ENCODE data around the gene DICER1.

The DICER1 gene

GRCh38 chr14:95192311-95192710 lies 35.0 kb upstream of the DICER1 start:
- DNase-seq (ENCODE audit: low spot score in 2 of 2), result no peak
- Mint-ChIP-seq H3K27ac (ENCODE audit: low read depth) (no peak overlapping the region), H3K27me3 (peaks cover 49% of the 10 kb centered on the region), H3K4me3 (no peak overlapping the region), H3K9me3 (no peaks in the 10 kb centered on the region), H3K4me1 (peaks cover 5% of the 10 kb centered on the region), H3K36me3 (ENCODE audit: insufficient read depth) (peaks cover 4% of the 10 kb centered on the region)
- no peak for ATAC-seq (replicated peaks; ENCODE audit: extremely low read depth, poor library complexity, severe bottlenecking)

- ATAC-seq (replicated peaks; ENCODE audit: extremely low read depth, poor library complexity, severe bottlenecking) (no peak), DNase-seq (ENCODE audit: low spot score in 2 of 2) (no peak)
- H3K4me1 Mint-ChIP-seq, result peaks cover 5% of the 10 kb centered on the region
- no peak overlapping the region for H3K27ac Mint-ChIP-seq (ENCODE audit: low read depth)
- H3K27me3 Mint-ChIP-seq, result peaks cover 49% of the 10 kb centered on the region
- no peaks in the 10 kb centered on the region for H3K9me3 Mint-ChIP-seq
- no peak overlapping the region for H3K4me3 Mint-ChIP-seq
- peaks cover 4% of the 10 kb centered on the region for H3K36me3 Mint-ChIP-seq (ENCODE audit: insufficient read depth)
Measured at GRCh38 chr14:95191445-95192199, 34.3 kb upstream of the DICER1 start.

- ATAC-seq (replicated peaks; ENCODE audit: extremely low read depth, poor library complexity, severe bottlenecking) (no peak), DNase-seq (ENCODE audit: low spot score in 2 of 2) (no peak)
- H3K4me3 Mint-ChIP-seq, result no peak overlapping the region
- peaks cover 51% of the 10 kb centered on the region for H3K27me3 Mint-ChIP-seq
- no peak overlapping the region for H3K27ac Mint-ChIP-seq (ENCODE audit: low read depth)
- H3K9me3 Mint-ChIP-seq, result no peaks in the 10 kb centered on the region
- H3K4me1 Mint-ChIP-seq, result no peaks in the 10 kb centered on the region
- H3K36me3 Mint-ChIP-seq (ENCODE audit: insufficient read depth), result peaks cover 4% of the 10 kb centered on the region
Measured at GRCh38 chr14:95190857-95191256, 33.5 kb upstream of the DICER1 start.

DNA sequence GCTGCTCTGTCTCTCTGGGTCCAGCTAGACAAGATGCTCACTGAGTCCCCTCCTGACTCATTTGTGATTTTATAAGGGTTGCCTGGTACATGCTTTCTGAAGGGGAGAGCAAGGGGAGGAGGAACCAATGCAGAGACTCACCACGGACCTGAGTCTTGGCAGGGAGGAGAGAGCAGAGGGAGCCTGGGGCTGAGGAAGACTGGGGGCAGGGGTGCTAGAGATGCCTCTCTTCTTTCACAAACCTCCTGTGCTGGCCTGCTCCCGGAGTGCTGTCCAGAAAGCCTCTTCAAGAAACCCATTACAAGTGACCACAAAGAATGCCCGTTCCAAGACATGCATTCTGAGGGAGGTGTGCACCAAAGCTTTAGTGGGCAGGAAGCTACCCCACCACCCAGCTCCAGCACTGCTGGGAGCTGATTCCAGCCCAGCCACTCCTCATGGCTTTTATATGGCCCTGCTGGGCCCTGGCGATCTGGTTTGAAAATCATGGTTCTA lies 33.1 kb upstream of the DICER1 start:
- ATAC-seq (replicated peaks; ENCODE audit: extremely low read depth, poor library complexity, severe bottlenecking) (no peak), DNase-seq (ENCODE audit: low spot score in 2 of 2) (no peak)
- H3K27me3 Mint-ChIP-seq, result peaks cover 55% of the 10 kb centered on the region
- H3K4me3 Mint-ChIP-seq, result no peak overlapping the region
- no peaks in the 10 kb centered on the region for H3K9me3 Mint-ChIP-seq
- H3K4me1 Mint-ChIP-seq, result no peaks in the 10 kb centered on the region
- H3K27ac Mint-ChIP-seq (ENCODE audit: low read depth), result no peak overlapping the region
- peaks cover 4% of the 10 kb centered on the region for H3K36me3 Mint-ChIP-seq (ENCODE audit: insufficient read depth)

GRCh38 chr14:95189367-95190132 lies 32.2 kb upstream of the DICER1 start:
- H3K4me1 Mint-ChIP-seq, result no peaks in the 10 kb centered on the region
- peaks cover 64% of the 10 kb centered on the region for H3K27me3 Mint-ChIP-seq
- no peak overlapping the region for H3K4me3 Mint-ChIP-seq
- peaks cover 4% of the 10 kb centered on the region for H3K36me3 Mint-ChIP-seq (ENCODE audit: insufficient read depth)
- H3K9me3 Mint-ChIP-seq, result no peaks in the 10 kb centered on the region
- DNase-seq (ENCODE audit: low spot score in 2 of 2), result no peak
- no peak for ATAC-seq (replicated peaks; ENCODE audit: extremely low read depth, poor library complexity, severe bottlenecking)
- no peak overlapping the region for H3K27ac Mint-ChIP-seq (ENCODE audit: low read depth)

- no peaks in the 10 kb centered on the region for H3K4me1 Mint-ChIP-seq
- H3K27me3 Mint-ChIP-seq, result peaks cover 65% of the 10 kb centered on the region
- no peaks in the 10 kb centered on the region for H3K9me3 Mint-ChIP-seq
- no peak for DNase-seq (ENCODE audit: low spot score in 2 of 2)
- ATAC-seq (replicated peaks; ENCODE audit: extremely low read depth, poor library complexity, severe bottlenecking), result no peak
- H3K36me3 Mint-ChIP-seq (ENCODE audit: insufficient read depth), result peaks cover 4% of the 10 kb centered on the region
- no peak overlapping the region for H3K4me3 Mint-ChIP-seq
- H3K27ac Mint-ChIP-seq (ENCODE audit: low read depth), result no peak overlapping the region
Measured at GRCh38 chr14:95188380-95188779, 31.1 kb upstream of the DICER1 start.

DNA sequence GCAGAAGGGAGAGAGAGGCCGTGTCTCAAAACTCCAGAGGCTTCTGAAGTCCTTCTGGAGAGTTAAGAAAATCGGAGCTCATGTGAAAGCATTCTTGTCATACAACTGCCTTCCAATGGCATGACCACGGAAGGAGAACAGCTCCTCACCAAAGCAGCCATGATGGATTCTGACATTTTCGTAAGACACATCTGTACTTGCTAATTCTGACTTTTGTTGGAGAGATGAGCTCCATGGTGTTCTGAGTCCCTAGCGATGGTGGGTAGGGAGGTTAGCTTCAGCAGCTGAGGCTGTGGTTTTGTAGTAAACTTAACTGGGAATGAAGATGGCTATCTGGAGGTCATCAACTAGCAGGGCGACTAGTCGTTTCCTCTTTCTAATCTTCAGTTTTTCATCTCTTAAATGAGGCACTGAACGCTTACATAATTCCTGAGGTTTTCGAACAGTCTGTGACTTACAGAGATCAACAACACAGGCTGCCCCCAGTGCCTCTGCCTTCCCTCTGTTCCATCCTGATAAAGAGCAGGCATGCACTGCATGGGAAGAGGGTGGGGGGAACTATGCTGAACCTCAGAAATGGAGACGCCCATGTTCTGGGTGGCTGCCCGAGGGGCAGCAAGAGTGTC lies 28.6 kb upstream of the DICER1 start:
- no peak overlapping the region for H3K27ac Mint-ChIP-seq (ENCODE audit: low read depth)
- ATAC-seq (replicated peaks; ENCODE audit: extremely low read depth, poor library complexity, severe bottlenecking), result no peak
- no peak for DNase-seq (ENCODE audit: low spot score in 2 of 2)
- H3K4me3 Mint-ChIP-seq, result no peak overlapping the region
- H3K27me3 Mint-ChIP-seq, result peaks cover 71% of the 10 kb centered on the region
- H3K4me1 Mint-ChIP-seq, result no peaks in the 10 kb centered on the region
- H3K36me3 Mint-ChIP-seq (ENCODE audit: insufficient read depth), result peaks cover 4% of the 10 kb centered on the region
- no peaks in the 10 kb centered on the region for H3K9me3 Mint-ChIP-seq

DNA sequence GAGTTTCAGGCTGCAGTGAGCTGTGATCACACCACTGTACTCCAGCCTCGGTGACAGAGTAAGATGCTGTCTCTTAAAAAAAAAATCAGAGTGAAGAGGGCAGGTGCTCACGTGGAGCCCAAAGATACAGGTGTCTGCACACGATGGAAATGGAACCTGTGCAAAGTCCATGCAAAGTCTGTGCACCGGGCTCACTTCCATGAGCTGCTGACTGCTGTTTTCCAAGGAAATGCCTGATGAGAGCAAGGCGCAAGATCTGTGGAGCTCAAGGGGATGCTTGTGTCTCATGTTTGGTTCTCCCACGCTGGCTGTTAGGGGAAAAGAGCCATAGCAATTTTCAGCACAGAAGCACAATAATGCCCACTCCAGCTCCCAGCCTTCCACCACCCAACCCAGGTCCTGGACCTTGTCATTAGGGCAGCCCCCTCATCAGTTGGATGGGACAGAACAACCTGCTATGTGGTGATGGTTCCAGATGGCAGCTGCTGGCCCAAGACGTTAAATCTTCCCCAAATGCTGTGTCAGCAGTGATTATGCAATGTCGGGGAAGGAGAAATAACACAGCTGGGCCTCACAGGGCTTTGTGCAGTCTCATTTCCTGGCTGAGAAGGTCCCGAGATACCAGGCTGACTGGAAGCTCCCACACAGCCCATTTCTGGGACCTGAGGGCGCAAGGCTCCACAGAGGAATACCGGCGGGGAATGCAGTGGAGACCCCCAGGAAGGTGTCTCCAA lies 27.9 kb upstream of the DICER1 start:
- Mint-ChIP-seq H3K4me3 (no peak overlapping the region), H3K27me3 (peaks cover 70% of the 10 kb centered on the region), H3K4me1 (no peaks in the 10 kb centered on the region), H3K9me3 (no peaks in the 10 kb centered on the region), H3K36me3 (ENCODE audit: insufficient read depth) (peaks cover 4% of the 10 kb centered on the region), H3K27ac (ENCODE audit: low read depth) (no peak overlapping the region)
- DNase-seq (ENCODE audit: low spot score in 2 of 2), result no peak
- no peak for ATAC-seq (replicated peaks; ENCODE audit: extremely low read depth, poor library complexity, severe bottlenecking)

- DNase-seq (ENCODE audit: low spot score in 2 of 2) (no peak), ATAC-seq (replicated peaks; ENCODE audit: extremely low read depth, poor library complexity, severe bottlenecking) (no peak)
- Mint-ChIP-seq H3K27me3 (peaks cover 62% of the 10 kb centered on the region), H3K4me3 (no peak overlapping the region), H3K9me3 (no peaks in the 10 kb centered on the region), H3K27ac (ENCODE audit: low read depth) (no peak overlapping the region), H3K36me3 (ENCODE audit: insufficient read depth) (peaks cover 2% of the 10 kb centered on the region), H3K4me1 (no peaks in the 10 kb centered on the region)
Measured at GRCh38 chr14:95184413-95184790, 27.1 kb upstream of the DICER1 start.

- Mint-ChIP-seq H3K9me3 (no peaks in the 10 kb centered on the region), H3K36me3 (ENCODE audit: insufficient read depth) (peaks cover 2% of the 10 kb centered on the region), H3K4me3 (no peak overlapping the region), H3K4me1 (no peaks in the 10 kb centered on the region), H3K27me3 (peaks cover 59% of the 10 kb centered on the region), H3K27ac (ENCODE audit: low read depth) (no peak overlapping the region)
- no peak for DNase-seq (ENCODE audit: low spot score in 2 of 2)
- no peak for ATAC-seq (replicated peaks; ENCODE audit: extremely low read depth, poor library complexity, severe bottlenecking)
Measured at GRCh38 chr14:95183532-95184412, 26.4 kb upstream of the DICER1 start.

- Mint-ChIP-seq H3K36me3 (ENCODE audit: insufficient read depth) (peaks cover under 1% of the 10 kb centered on the region), H3K4me3 (no peak overlapping the region), H3K27me3 (peaks cover 52% of the 10 kb centered on the region), H3K4me1 (no peaks in the 10 kb centered on the region), H3K9me3 (no peaks in the 10 kb centered on the region), H3K27ac (ENCODE audit: low read depth) (no peak overlapping the region)
- no peak for ATAC-seq (replicated peaks; ENCODE audit: extremely low read depth, poor library complexity, severe bottlenecking)
- no peak for DNase-seq (ENCODE audit: low spot score in 2 of 2)
Measured at GRCh38 chr14:95183082-95183481, 25.8 kb upstream of the DICER1 start.

All from central memory CD8-positive, alpha-beta T cell (primary cell).